H1 (cell line): Measurements from ENCODE around the gene C19orf12. TPM values are rescaled to one million over a fixed set of nuclear protein-coding genes. Genes with fewer than 3 reads are reported as not detected.

Experiments used
- CTCF ChIA-PET: fragments of 300-600 bp; sonication (Branson Sonifier 250); formaldehyde crosslinking; loops from one replicate; lab custom pipeline; 2021; ENCODE audit not compliant: partially characterized antibody; lab: Charles Lee
- POLR2A ChIA-PET: fragments of 300-600 bp; sonication (Branson Sonifier 250); formaldehyde crosslinking; loops from one replicate; lab custom pipeline; 2021; ENCODE audit warnings: inconsistent platforms; ENCODE audit not compliant: partially characterized antibody; lab: Charles Lee
- DNase-seq, 2 experiments: peaks; one replicate each; pipeline versions ENCODE4 v3.0.0 to v3.0.0-alpha.2; 2010 to 2022; ENCODE audit warnings: low spot score in 2 of 2, low read depth in 1 of 2, mixed read lengths in 1 of 2
- FAIRE-seq: peaks from 2 replicates; lab custom pipeline; 2011; peaks lifted over from hg19 to GRCh38; lab: Jason Lieb, UNC
- H2AFZ ChIP-seq: 2 replicates; pipeline ENCODE4 v1.8.1; 2012; ENCODE audit warnings: low read length, inconsistent platforms
- H2AK5ac ChIP-seq: 2 replicates; pipeline ENCODE4 v1.6.1; 2013; ENCODE audit warnings: low read depth, low read length
- H2BK120ac ChIP-seq: replicated peaks from 2 replicates; pipeline ENCODE3; 2013; ENCODE audit warnings: low read depth, low read length, inconsistent platforms
- H2BK12ac ChIP-seq: 2 replicates; pipeline ENCODE4 v1.6.1; 2013; ENCODE audit warnings: low read depth, low read length
- H2BK15ac ChIP-seq: 2 replicates; pipeline ENCODE4 v1.6.1; 2013; ENCODE audit warnings: low read length
- H2BK20ac ChIP-seq: 2 replicates; pipeline ENCODE4 v1.6.1; 2013; ENCODE audit warnings: low read length
- H2BK5ac ChIP-seq: 2 replicates; pipeline ENCODE4 v1.6.1; 2013; ENCODE audit warnings: low read depth, low read length
- H3K14ac ChIP-seq: 2 replicates; pipeline ENCODE4 v1.6.1; 2013; ENCODE audit warnings: inconsistent platforms; ENCODE audit not compliant: insufficient read length
- H3K18ac ChIP-seq: 2 replicates; pipeline ENCODE4 v1.6.1; 2013; ENCODE audit warnings: low read length; ENCODE audit errors: extremely low read depth
- H3K23ac ChIP-seq: 2 replicates; pipeline ENCODE4 v1.6.1; 2013; ENCODE audit warnings: inconsistent platforms; ENCODE audit not compliant: insufficient read length
- H3K23me2 ChIP-seq: 2 replicates; pipeline ENCODE4 v1.6.1; 2013; ENCODE audit warnings: low read depth, low read length
- H3K27ac ChIP-seq: 2 replicates; pipeline ENCODE4 v1.6.1; 2011; ENCODE audit warnings: low read depth, low read length, inconsistent platforms
- H3K27me3 ChIP-seq, 4 experiments: replicated peaks in 1 of 4; 1 replicate in 1 of 4; 2 replicates in 3 of 4; pipeline versions ENCODE4 v1.6.1 to v1.8.1; 2011 to 2013; ENCODE audit warnings: low read length in 3 of 4, mild to moderate bottlenecking in 3 of 4, inconsistent platforms in 2 of 4, mixed read lengths in 2 of 4, moderate library complexity in 1 of 4; ENCODE audit not compliant: control insufficient read depth in 3 of 4, insufficient read depth in 3 of 4; ENCODE audit errors: extremely low read depth in 1 of 4
- H3K36me3 ChIP-seq, 4 experiments: 2 replicates each; pipeline versions ENCODE4 v1.6.1 to v1.8.1; 2011 to 2013; ENCODE audit warnings: mild to moderate bottlenecking in 4 of 4, low read length in 3 of 4, moderate library complexity in 2 of 4, control low read depth in 1 of 4, inconsistent platforms in 1 of 4; ENCODE audit not compliant: insufficient read depth in 4 of 4, control insufficient read depth in 2 of 4
- H3K4ac ChIP-seq: replicated peaks from 2 replicates; pipeline ENCODE3; 2013; ENCODE audit warnings: low read length, low read depth, mixed read lengths, inconsistent platforms; ENCODE audit not compliant: insufficient read length
- H3K4me1 ChIP-seq, 4 experiments: replicated peaks in 1 of 4; 1 replicate in 1 of 4; 2 replicates in 3 of 4; pipeline versions ENCODE4 v1.6.1 to v1.8.1; 2011 to 2013; ENCODE audit warnings: low read length in 3 of 4, inconsistent platforms in 2 of 4, mixed read lengths in 1 of 4; ENCODE audit not compliant: insufficient read depth in 4 of 4, control insufficient read depth in 3 of 4
- H3K4me2 ChIP-seq, 2 experiments: 2 replicates each; pipeline versions ENCODE4 v1.6.1 to v1.8.1; 2011 to 2013; ENCODE audit warnings: low read depth in 2 of 2, low read length in 2 of 2, control low read depth in 1 of 2, inconsistent platforms in 1 of 2, mild to moderate bottlenecking in 1 of 2; ENCODE audit not compliant: insufficient read depth in 1 of 2
- H3K4me3 ChIP-seq, 4 experiments: fragments of 200-600, 300-600 bp in 1 of 4; sonication (generic), shearing (Covaris generic), sonication (Bioruptor Twin) in 1 of 4; 2 replicates each; pipeline versions ENCODE4 v1.5.1 to v1.8.1; 2011 to 2016; ENCODE audit warnings: low read length in 4 of 4, low read depth in 3 of 4, control low read depth in 2 of 4, inconsistent platforms in 2 of 4, mild to moderate bottlenecking in 2 of 4, mixed read lengths in 1 of 4, moderate library complexity in 1 of 4; ENCODE audit not compliant: insufficient read depth in 2 of 4; ENCODE audit errors: extremely low read depth in 1 of 4
- H3K56ac ChIP-seq: replicated peaks from 2 replicates; pipeline ENCODE3; 2013; ENCODE audit warnings: low read depth, mild to moderate bottlenecking, mixed read lengths, low read length, inconsistent platforms; ENCODE audit not compliant: insufficient read length
- H3K79me1 ChIP-seq: 2 replicates; pipeline ENCODE4 v1.6.1; 2013; ENCODE audit warnings: low read depth, low read length, control low read depth
- H3K79me2 ChIP-seq, 2 experiments: 2 replicates each; pipeline versions ENCODE4 v1.6.1 to v1.8.1; 2012 to 2013; ENCODE audit warnings: low read length in 2 of 2, mild to moderate bottlenecking in 2 of 2, inconsistent platforms in 1 of 2; ENCODE audit not compliant: insufficient read depth in 2 of 2, control insufficient read depth in 1 of 2
- H3K9ac ChIP-seq, 4 experiments: replicated peaks in 1 of 4; 1 replicate in 1 of 4; 2 replicates in 3 of 4; pipeline versions ENCODE4 v1.6.1 to v1.8.1; 2011 to 2013; ENCODE audit warnings: low read depth in 3 of 4, low read length in 3 of 4, control low read depth in 2 of 4, mild to moderate bottlenecking in 2 of 4, moderate library complexity in 2 of 4, inconsistent platforms in 1 of 4; ENCODE audit errors: extremely low read depth in 1 of 4
- H3K9me3 ChIP-seq, 2 experiments: 2 replicates each; pipeline versions ENCODE4 v1.6.1 to v1.8.1; 2012 to 2013; ENCODE audit warnings: mild to moderate bottlenecking in 2 of 2, moderate library complexity in 2 of 2, control low read depth in 1 of 2, inconsistent platforms in 1 of 2, low read depth in 1 of 2, low read length in 1 of 2, mixed read lengths in 1 of 2; ENCODE audit not compliant: insufficient read depth in 2 of 2
- H4K20me1 ChIP-seq, 2 experiments: replicated peaks in 1 of 2; 2 replicates each; pipeline versions ENCODE3 to v1.8.1; 2011 to 2013; ENCODE audit warnings: inconsistent platforms in 2 of 2, low read length in 2 of 2, mild to moderate bottlenecking in 1 of 2; ENCODE audit not compliant: insufficient read depth in 2 of 2, control insufficient read depth in 1 of 2
- H4K5ac ChIP-seq: 2 replicates; pipeline ENCODE4 v1.6.1; 2013; ENCODE audit warnings: low read length, low read depth, mixed read lengths, inconsistent platforms; ENCODE audit not compliant: insufficient read length
- H4K8ac ChIP-seq: 2 replicates; pipeline ENCODE4 v1.8.0; 2013; ENCODE audit warnings: mild to moderate bottlenecking, moderate library complexity, low read length, inconsistent platforms; ENCODE audit not compliant: insufficient read depth; ENCODE audit errors: extremely low read depth
- H4K91ac ChIP-seq: replicated peaks from 2 replicates; pipeline ENCODE3; 2013; ENCODE audit warnings: low read length, mixed read lengths, inconsistent platforms; ENCODE audit not compliant: insufficient read length
- BACH1 ChIP-seq: IDR thresholded peaks from 2 replicates; pipeline ENCODE4 v1.6.1; 2012; ENCODE audit warnings: low read length, improper control_type of control experiment
- CREB1 ChIP-seq: IDR thresholded peaks from 2 replicates; pipeline ENCODE4 v1.6.1; 2012; ENCODE audit warnings: inconsistent platforms
- CTBP2 ChIP-seq: IDR thresholded peaks from 2 replicates; pipeline ENCODE4 v1.7.0; 2011; ENCODE audit warnings: borderline replicate concordance, mild to moderate bottlenecking, moderate library complexity, mixed read lengths, low read length; ENCODE audit not compliant: insufficient read depth, insufficient read length
- CTCF ChIP-seq, 3 experiments: IDR thresholded peaks; 1 replicate in 2 of 3; 2 replicates in 1 of 3; pipeline versions ENCODE4 v1.5.1 to v1.6.1; 2011; ENCODE audit warnings: low read length in 3 of 3, mild to moderate bottlenecking in 3 of 3, inconsistent platforms in 2 of 3, low read depth in 1 of 3, moderate library complexity in 1 of 3; ENCODE audit not compliant: insufficient read depth in 1 of 3; ENCODE audit errors: control extremely low read depth in 1 of 3
- HDAC2 ChIP-seq, 2 experiments: fragments of 300-600 bp in 1 of 2; sonication (generic) in 1 of 2; IDR thresholded peaks; 2 replicates each; pipeline ENCODE4 v1.6.1; 2011 to 2012; ENCODE audit warnings: low read depth in 2 of 2, low read length in 2 of 2, mild to moderate bottlenecking in 2 of 2, moderate library complexity in 2 of 2, borderline replicate concordance in 1 of 2, inconsistent platforms in 1 of 2
- SIN3A ChIP-seq, 2 experiments: IDR thresholded peaks in 1 of 2; conservative IDR thresholded peaks in 1 of 2; 2 replicates each; pipeline ENCODE4 v1.6.1; 2011 to 2012; ENCODE audit warnings: low read length in 2 of 2, improper control_type of control experiment in 1 of 2, low read depth in 1 of 2, mild to moderate bottlenecking in 1 of 2
- WGBS, 2 experiments: shearing (Covaris generic) in 1 of 2; methylation state at CpG; one replicate each; pipeline versions ENCODE4 v1.1.6 to v1.1.7; 2013 to 2015; ENCODE audit warnings: low lambda C conversion rate in 2 of 2, mixed read lengths in 2 of 2, inconsistent platforms in 1 of 2, low coverage in 1 of 2, missing lambda C conversion rate in 1 of 2; ENCODE audit not compliant: insufficient replicate concordance in 2 of 2, insufficient coverage in 1 of 2, insufficient read length in 1 of 2; ENCODE audit errors: extremely low coverage in 1 of 2, missing lambda C conversion rate in 1 of 2; 5-methylcytosine and 5-hydroxymethylcytosine counted together
- polyA plus RNA-seq, 7 experiments: library from polyadenylated mRNA; depleted of rRNA in 3 of 7; stranded (reverse) in 5 of 7; unstranded in 2 of 7; fragments of >200 nt in 5 of 7; fragments of 200-250 nt in 2 of 7; gene quantifications; 1 replicate in 5 of 7; 2 replicates in 1 of 7; 4 replicates in 1 of 7; pipeline versions ENCODE4 v1.2.1 to v1.2.3, GENCODE V29; 2011 to 2013; ENCODE audit warnings: missing spikeins in 2 of 7, mixed read lengths in 2 of 7
- total RNA-seq: library from RNA; stranded (reverse); fragmentation: NEBNext Ultra II Directional; extraction: Animal tissue kit (Norgen Biotek cat#: 25700); gene quantifications from 2 replicates; pipeline ENCODE4 v1.2.1, GENCODE V29; 2021

The C19orf12 gene
- total and polyA plus RNA-seq, 2 of the 8 experiments (the other 6 are each of a cell fraction or from before 2014, with no cell fraction given), result 10.7 to 11.9 TPM

DNA sequence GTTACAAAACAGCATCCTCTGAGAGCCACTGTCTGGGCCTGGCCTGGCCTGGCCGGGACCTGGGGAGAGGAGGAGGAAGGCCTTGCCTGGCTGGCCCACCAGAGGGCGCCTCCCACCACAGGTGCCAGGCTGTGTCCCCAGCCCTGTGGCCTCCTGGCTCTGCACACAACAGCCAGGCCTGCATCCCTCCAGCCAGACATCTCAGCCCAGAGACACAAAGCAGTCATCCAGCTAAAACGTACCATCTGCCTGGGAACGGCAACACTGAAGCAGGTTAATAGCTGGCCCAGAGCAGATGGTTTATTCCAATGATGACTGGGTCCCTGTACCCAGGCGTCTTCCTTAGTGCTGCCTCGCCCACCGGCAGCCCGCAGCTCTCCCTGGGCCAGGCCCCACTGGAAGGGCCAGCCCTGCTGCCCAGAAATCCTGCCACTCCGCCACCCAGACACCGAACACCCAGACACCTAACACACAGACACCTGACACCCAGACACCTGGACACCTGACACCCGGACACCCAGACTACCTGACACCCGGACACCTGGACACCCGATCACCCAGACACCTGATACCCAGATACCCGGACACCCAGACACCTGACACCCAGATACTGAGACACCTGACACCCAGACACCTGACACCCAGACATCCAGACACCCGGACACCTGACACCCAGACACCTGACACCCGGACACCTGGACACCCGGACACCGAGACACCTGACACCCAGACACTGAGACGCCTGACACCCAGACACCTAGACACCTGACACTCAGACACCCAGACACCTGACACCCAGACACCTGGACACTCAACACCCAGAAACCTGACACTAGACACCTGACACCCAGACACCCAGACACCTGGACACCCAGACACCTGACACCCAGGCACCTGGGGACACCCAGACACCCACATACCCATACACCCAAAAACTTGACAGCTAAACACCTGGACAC lies 20.1 kb downstream of the C19orf12 start:
- H3K27me3 ChIP-seq, result no peaks in the 10 kb centered on the region
- H2BK5ac ChIP-seq, result no peak overlapping the region
- no peak overlapping the region for H3K14ac ChIP-seq
- H3K79me2 ChIP-seq, result no peaks in the 10 kb centered on the region
- H3K36me3 ChIP-seq, result no peaks in the 10 kb centered on the region
- H3K27ac ChIP-seq, result no peak overlapping the region
- ChIA-PET CTCF (interaction anchor here (0.7 to 7.6 kb wide), 34 partner anchors 8 to 201 kb away, joined by 3 to 67 read pairs (median 5); partner anchors contain the start of genes C19orf12 and PLEKHF1), POLR2A (interaction anchor here (0.8 to 1.0 kb wide), 4 partner anchors 20 to 89 kb away, joined by 3 to 4 read pairs (median 3); partner anchors contain the start of genes C19orf12 and POP4)
- no peak overlapping the region for H2BK120ac ChIP-seq
- no peak overlapping the region for H2BK20ac ChIP-seq
- H2BK15ac ChIP-seq, result 0 out of 2 replicates have a peak overlapping the region, but pooled peaks have one; percentile 72
- DNase-seq (peak; percentile 43 to 92), FAIRE-seq (peak; percentile 65)
- H3K9me3 ChIP-seq, result no peaks in the 10 kb centered on the region
- H4K5ac ChIP-seq, result no peak overlapping the region
- H2BK12ac ChIP-seq, result no peak overlapping the region
- no peak overlapping the region for H3K9ac ChIP-seq
- H4K91ac ChIP-seq, result no peak overlapping the region
- H3K23ac ChIP-seq, result no peak overlapping the region
- peaks cover 0 to 1% of the 10 kb centered on the region in 2 experiments for H4K20me1 ChIP-seq
- no peak overlapping the region for H3K4me3 ChIP-seq
- no peak overlapping the region for H4K8ac ChIP-seq
- no peak overlapping the region for H3K4me2 ChIP-seq
- 82% methylated on average over 18 of the region's 19 CpGs; no CpG with 5 or more reads in 1 of the 2 experiments for WGBS, 2 experiments
- peaks cover 0 to 4% (median 1%) of the 10 kb centered on the region in 4 experiments; a peak in 2 of 7 replicates for H3K4me1 ChIP-seq
- no peak overlapping the region for H3K56ac ChIP-seq
- no peak overlapping the region for H2AFZ ChIP-seq
- H2AK5ac ChIP-seq, result no peak overlapping the region
- H3K18ac ChIP-seq, result no peak overlapping the region
- no peaks in the 10 kb centered on the region for H3K79me1 ChIP-seq
- peaks cover 2% of the 10 kb centered on the region; the same call in 1 of the 2 replicates for H3K23me2 ChIP-seq
- no peak overlapping the region for H3K4ac ChIP-seq
- TF ChIP-seq CTCF (IDR thresholded peaks at IDR 0.05; ENCODE audit: control extremely low read depth in 1 of 3, insufficient read depth in 1 of 3, low read depth in 1 of 3, low read length in 3 of 3) (peak; percentile 94 to 97 (median 97)), BACH1 (0 out of 2 replicates have a peak, but pooled peaks have one; percentile 8), SIN3A (conservative IDR thresholded peaks at IDR 0.05 in 1 of 2, IDR thresholded peaks at IDR 0.05 in 1 of 2; ENCODE audit: low read depth in 1 of 2, low read length in 2 of 2) (0 out of 4 replicates have a peak, but pooled peaks of 1 of the 2 experiments have one; percentile 42), CREB1 (no peak), CTBP2 (no peak), HDAC2 (IDR thresholded peaks at IDR 0.05; ENCODE audit: borderline replicate concordance in 1 of 2, low read depth in 2 of 2, low read length in 2 of 2) (no peak)
